ENCODE results near the gene DGKB.

The DGKB gene

DNA sequence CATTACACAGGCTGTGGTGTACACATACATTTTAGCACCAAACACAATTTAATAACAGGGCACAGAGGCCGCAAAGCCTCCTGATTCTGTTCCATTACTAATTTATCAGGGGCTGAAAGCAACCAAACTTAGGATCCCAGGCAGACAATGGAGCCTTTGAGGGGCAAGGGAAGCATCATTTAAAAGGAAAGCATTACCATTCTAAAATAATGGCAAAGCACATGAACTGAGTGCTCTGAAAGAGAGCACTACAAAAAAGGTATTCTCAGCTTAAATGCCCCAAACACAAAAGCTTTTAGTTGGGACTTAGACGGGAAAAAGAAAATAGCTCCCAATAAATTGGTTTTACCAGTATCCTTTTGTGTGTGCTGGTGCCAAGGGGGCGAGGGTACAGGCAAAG is 631.1 kb downstream of the DGKB start:
- no peak for DNase-seq

DNA sequence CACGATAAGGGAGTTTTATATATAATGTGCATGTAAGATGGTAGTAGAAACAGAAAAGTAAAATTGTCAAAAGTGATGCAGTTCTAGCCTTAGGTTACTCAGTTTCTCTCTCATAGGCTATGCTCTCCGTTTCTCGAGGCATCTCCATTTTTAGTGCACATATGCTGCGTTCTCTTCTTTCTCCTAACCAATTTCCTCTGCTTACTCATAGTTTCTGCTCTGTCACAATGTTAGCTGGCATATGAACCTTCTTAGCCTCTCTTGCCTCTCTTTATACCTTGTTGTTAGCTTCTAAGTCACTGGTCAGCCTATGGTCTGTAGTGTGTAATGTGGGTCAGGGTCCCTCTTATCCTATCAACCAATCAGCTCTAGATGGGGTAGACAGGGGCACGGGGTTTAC is 632.5 kb downstream of the DGKB start:
- DNase-seq: no peak

DNA sequence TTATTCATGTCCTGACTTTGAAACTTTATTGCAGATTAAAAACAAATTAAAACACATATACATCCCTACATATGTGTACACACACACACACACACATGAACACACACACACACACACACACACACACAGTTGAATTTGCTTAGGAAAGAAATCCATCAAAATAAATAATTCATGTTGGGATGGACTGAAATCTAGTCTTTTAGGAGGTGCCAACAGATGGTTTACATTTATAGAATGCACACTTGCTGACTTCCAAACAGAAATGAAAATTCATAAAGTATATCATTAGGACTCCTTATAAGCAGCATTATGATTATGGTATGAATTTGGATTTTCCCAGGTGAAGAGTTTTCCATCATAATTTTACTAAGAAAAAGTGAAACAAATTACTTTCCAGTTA is 642.5 kb downstream of the DGKB start:
- no peak for DNase-seq

- no peak for DNase-seq
These were observed 643.7 kb downstream of the DGKB start for GRCh38 chr7:14258861-14259260.

DNA sequence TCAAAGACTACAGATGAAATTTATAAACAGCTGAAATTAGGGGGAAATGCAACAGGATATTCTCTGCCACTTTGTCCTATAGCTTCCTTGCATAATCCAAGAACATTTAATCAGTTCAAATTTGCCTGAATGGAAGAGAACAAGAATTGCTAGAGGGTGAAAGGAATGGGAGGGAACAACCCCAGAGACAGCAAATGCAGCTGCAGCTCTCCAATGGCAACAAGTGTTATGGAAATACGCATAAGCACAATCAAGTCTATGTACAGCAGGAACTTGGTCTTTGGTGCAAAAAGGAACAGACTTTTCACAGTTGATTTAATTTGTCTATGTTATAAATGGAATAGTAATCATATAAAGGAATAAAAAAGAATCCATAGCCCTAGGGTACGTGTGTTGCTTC is 644.1 kb downstream of the DGKB start:
- no peak for DNase-seq

DNA sequence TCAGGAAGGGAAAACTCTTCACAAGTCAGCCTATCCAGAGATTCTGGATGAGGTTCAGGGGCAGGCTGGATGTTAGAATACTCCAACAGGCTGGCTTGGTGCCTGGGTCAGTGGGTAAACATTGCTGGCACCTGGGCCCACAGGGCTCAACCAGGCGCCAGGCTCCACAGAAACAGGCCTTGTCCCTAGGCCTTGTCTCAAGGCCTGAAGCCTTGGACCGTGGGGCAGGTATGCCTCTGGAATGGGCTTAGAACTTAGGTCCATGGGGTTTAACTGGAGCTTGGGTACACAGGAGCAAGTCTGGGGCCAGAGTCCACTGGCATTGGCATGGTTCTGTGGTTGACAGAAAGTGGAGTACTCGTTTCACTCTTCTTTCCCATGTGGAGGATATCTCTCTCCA is 650.1 kb downstream of the DGKB start:
- DNase-seq: no peak

DNA sequence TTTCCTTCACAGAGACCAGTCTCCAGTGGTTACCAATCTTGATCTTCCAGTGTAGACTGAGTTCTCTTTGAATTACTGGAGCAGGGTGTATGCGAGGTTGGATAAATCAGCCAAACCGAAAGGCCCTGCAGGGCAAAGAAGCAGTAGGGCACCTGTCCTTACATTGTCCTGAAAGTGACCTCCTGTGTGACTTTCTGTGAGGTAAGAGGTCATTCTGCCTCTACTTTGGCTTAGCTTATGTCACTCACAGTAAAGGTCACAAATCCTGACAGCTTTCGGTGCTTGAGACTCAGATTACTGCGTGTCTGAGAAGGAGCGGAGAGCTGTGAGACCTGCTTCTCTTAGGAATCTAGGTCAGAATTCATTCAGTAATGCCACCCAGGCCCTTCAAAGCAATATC is 660.4 kb downstream of the DGKB start:
- DNase-seq: no peak

DNA sequence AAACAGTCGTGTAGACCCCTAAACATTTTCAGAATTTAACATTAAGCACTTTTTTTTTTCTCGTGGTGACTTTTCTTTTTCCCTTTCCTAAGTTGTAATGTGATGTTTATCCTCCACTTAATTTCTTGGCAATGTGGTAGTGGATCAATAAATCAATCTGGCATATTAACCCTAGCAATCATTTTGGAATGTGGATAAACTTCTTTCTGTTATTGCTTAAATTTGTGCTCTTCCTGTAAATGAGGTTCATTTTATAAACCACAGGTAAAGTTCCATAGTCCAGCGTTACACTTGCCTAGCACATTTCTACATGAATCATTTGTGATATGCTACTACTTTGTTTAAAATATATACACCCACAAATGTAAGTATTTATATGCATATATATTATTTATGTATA is 665.7 kb downstream of the DGKB start:
- DNase-seq: no peak

DNA sequence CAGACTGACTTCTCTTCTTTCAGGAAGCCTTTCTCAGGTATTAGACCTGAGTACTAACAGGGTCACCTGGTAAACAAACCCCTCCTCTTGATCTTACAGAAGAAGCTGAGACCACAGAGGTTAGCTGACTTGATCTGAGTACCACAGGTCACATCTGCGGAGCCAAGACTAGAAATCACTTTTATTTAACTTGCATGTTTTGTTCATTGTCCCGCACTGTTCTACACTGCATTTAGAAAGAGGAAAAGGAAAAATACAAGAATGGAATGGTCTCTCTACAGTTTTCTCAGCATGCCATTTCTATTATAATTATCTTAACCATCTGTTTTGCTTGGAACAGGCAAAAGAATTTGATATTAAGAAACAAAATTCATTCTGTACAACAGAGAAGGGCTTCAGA is 667.5 kb downstream of the DGKB start:
- DNase-seq: no peak

- no peak for DNase-seq
These were observed 668.6 kb downstream of the DGKB start for GRCh38 chr7:14233868-14234369.

- no peak for DNase-seq
These were observed 669.3 kb downstream of the DGKB start for GRCh38 chr7:14233076-14233867.

GRCh38 chr7:14229047-14229446 is 673.5 kb downstream of the DGKB start:
- no peak for DNase-seq

GRCh38 chr7:14228341-14228740 is 674.2 kb downstream of the DGKB start:
- no peak for DNase-seq

- no peak for DNase-seq
These were observed 676.4 kb downstream of the DGKB start for GRCh38 chr7:14226126-14226525.

DNA sequence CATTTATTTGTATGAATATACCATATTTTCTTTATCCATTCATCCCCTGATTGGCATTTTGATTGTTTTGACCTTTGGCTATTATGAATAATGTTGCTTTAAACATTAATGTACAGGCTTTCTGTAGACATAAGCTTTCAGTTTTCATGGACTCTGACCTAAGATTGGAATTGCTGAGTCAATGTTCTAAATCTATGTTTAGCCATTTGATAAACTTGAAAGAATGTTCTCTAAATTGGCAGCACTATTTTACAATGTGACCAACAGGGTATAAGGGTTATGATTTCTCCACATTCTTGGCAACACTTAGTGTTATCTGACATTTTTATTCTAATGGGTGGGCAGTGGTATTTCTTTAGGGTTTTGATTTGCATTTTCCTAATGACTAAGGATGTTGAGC is 683.4 kb downstream of the DGKB start:
- DNase-seq: no peak

- no peak for DNase-seq
These were observed 684.2 kb downstream of the DGKB start for GRCh38 chr7:14218338-14218737.

DNA sequence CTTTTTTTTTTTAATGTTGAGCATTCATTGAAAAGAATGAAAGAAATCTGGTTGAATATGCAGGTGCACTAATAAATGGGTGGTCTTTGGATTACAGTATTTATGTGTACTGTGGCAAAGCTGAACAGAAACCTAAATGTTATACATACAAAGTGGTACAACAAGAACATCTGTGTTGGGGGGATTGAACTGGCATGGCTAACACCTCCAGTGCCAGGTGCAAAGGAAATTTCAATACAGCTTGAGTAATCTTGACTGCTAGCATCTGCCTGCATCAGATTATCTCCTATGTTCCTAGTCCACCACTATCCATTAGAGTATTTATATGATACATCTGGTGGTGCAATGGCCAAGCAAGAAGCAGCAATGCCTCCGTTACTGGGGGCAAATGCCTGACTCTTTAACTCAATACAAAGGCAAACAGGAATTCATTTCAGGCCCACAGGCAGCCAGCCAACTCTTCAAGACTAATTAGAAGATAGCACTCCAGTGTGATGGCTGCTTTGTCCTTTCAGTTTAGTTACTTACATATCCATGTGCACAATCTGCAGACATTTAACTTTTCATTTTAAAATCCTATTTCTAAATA is 692.6 kb downstream of the DGKB start:
- DNase-seq: no peak

- DNase-seq: no peak
These were observed 694.8 kb downstream of the DGKB start for GRCh38 chr7:14207711-14208110.

DNA sequence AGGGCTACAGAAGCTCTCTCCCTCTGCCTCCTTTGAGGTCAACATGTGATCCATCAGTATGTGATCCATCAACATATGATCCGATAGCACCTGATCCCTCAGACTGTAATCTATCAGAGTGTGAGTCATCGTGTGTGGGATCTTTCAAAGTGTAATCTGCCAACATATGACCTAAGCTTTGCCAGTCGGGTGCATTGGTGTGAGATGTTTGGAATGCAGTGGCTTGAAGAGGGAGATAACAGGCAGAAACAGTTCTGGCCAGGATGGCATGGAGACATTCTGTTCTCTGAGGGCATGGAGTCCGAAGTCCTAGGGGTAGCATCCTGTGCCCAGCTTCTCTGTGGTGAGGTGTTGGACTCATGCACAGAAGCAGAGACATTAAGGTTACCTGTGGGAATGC is 695.4 kb downstream of the DGKB start:
- no peak for DNase-seq

DNA sequence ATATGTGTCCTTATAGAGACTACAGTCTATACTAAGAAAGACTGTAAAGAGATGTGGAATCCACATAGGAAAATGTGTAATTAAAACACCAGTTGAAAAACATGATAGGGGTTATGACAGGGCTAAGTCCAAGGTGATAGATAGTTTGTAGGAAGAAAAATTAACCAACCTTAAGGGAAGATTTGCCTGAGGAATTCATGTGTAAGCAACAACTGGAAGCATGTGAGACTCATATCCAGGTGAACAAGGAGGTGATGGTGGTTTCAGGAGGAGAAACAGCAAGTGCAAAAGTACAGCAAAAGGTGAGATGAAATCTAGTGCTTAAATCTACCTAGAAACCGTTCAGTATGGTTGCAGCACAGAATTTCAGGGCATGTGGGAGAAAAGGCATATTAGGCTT is 696.4 kb downstream of the DGKB start:
- no peak for DNase-seq

GRCh38 chr7:14201353-14201752 is 701.2 kb downstream of the DGKB start:
- no peak for DNase-seq

GRCh38 chr7:14199336-14199735 is 703.2 kb downstream of the DGKB start:
- no peak for DNase-seq

- no peak for DNase-seq
These were observed 705.3 kb downstream of the DGKB start for GRCh38 chr7:14197280-14197679.

GRCh38 chr7:14196555-14196954 is 706.0 kb downstream of the DGKB start:
- no peak for DNase-seq

DNA sequence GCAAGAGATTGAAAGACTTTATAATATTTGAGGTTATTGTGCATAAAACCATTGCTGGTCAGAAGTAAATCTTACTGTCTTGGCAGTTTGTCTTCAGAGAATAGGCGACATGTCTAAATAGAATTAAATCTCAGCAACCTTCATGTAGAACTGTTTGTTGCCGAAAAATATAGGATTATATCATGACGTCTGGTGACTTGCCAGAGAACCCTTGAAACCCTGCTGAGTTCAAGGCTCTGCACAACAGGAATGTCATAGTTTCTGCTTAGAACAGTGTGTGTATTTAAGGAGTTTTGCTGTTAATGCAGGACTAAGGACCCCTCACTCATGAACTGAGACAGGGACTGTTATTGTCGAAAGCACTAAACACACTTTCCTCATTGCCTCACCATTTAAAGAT is 706.7 kb downstream of the DGKB start:
- DNase-seq: no peak
